Activated CD4-positive, alpha-beta T cell treated with anti-CD3 and anti-CD28 coated beads for 4 hours (primary cell): Measurements from ENCODE around the gene CHRNB1.
A peak's percentile ranks its signal among the peaks of the same experiment; 100 is the strongest.
"Not testable (repeated sequence)": the region's sequence is repeated elsewhere in the genome, so short reads cannot be mapped to it uniquely, and the experiment has no call there.

Experiments used
- DNase-seq, 2 donors: peaks; one replicate each; pipeline ENCODE4 v3.0.0-alpha.2; 2020

CHRNB1 gene

DNA sequence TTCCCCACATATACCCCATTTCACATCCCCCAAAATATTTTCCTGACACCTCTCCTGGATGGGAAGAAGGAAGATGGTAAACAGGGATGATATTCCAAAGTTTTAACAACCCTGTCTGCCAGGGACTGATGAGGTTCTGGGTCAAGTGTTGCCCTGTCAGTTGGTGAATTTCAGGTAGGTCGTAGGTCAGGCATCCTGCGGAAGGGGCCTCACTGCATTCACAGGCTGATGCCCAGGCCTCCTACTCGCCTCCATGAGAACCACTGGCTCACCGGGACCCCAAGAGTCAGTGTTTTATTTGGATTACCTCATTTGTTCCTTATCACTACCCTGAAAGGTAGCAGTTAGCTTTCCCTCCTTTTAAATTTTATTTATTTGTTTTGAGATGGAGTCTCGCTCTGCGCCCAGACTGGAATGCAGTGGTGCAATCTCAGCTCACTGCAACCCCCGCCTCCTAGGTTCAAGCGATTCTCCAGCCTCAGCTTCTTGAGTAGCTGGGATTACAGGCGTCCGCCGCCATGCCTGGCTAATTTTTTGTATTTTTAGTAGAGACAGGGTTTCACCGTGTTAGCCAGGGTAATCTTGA is 24.0 kb downstream of the CHRNB1 start:
- no peak for DNase-seq

DNA sequence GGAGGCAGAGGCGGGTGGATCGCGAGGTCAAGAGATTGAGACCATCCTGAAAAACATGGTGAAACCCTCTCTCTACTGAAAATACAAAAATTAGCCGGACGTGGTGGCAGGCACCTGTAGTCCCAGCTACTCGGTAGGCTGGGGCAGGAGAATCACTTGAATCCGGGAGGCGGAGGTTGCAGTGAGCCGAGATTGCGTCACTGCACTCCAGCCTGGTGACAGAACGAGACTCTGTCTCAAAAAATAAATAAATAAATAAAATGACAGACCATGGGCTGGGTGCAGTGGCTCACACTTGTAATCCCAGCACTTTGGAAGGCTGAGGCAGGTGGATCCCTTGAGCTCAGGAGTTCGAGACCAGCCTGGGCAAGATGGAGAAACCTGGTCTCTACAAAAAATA is 25.0 kb downstream of the CHRNB1 start:
- DNase-seq: not testable (repeated sequence)

DNA sequence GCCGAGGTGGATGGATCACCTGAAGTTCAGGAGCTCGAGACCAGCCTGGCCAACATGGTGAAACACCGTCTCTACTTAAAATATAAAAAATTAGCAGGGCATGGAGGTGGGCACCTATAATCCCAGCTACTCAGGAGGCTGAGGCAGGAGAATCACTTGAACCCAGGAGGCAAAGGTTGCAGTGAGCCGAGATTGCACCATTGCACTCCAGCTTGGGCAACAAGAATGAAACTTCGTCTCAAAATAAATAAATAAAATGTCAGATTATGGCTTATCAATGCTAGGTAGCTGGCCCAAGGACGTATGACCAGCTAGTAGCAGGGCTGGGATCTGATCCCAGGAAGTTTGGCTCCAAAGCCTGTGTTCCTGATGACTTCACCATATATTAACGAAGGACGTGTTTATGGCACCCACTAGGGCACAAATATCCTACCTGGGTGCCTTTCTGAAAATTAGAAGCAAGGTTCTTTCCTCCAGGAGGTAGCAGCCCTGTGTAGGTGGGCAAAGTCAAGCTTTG is 25.7 kb downstream of the CHRNB1 start:
- not testable (repeated sequence) for DNase-seq

DNA sequence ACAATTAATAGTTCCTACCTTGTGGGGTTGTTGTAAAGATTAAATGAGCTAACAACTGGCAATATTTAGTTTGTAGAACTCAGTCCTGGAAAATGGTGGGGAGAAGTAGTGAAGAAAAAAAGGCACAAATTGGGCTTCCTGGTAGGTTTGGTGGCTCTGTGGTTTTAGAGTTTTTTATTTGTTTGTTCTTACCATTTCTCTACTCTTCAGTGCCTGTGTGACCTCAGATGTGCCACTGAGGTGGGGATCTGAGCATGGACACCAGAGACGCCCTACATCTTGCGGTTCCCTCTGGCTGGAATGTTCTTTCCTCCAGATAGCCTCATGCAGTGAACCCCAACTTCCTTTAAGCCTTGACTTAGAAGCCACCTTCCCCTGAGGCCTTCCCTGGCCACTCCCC is 26.9 kb downstream of the CHRNB1 start:
- DNase-seq: no peak

DNA sequence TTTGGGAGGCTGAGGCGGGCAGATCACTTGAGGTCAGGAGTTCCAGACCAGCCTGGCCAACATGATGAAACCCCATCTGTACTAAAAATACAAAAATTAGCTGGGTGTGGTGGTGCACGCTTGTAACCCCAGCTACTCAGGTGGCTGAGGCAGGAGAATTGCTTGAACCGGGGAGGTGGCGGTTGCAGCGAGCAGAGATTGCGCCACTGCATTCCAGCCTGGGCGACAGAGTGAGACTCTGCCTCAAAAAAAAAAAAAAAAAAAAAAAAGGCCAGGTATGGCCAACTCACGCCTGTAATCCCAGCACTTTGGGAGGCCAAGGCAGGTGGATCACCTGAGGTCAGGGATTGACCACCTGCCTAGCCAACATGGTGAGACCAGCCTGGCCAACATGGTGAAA is 29.9 kb downstream of the CHRNB1 start:
- DNase-seq: not testable (repeated sequence)

DNA sequence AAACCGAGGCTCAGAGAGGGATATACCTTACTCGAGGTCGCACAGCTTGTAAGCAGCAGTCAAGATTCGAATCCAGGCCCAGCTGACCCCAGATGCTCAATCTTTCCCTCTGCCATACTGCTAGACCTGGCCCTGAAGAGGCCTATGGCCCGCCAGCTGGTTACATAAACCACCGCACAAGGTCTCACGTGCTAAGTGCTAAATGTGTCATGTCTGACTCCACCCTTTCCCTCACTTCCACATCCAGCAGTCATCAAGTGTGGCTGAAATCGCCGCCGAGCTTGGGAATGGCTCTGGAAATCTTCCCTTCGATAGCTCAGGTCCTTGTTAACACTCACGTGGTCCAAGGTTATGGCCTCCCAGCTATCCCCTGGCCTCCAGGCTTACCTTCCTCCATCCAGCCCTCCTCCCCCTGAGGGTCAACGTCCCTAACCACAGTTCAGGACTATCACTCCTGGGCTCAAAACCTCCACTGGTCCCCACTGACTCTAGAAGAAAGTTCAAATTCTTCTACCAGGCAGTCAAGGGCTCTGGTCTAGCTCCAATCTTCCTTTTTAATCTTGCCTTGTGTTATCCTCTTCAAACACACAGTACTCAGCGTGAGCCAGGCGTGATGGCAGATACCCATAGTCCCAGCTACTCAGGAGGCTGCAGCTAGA is 31.0 kb downstream of the CHRNB1 start:
- no peak for DNase-seq

DNA sequence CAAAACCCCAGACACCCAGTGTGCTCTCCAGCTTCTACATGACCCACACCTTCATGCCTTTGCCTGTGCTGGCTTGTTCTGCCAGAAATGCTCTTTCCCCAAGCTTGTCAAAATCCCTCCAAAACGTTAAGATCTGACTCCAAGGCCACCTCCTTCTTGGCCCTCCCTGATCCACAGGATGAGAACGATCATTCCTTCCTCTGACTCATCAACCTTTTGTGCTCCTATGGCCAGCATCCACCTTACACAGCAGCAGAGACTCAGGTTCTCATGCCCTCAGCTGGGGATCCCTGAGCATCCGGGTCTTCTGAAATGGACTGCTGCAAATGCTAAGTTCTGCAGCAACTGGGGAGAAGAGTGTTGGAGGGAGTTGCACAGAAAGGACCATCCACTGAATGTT is 31.6 kb downstream of the CHRNB1 start:
- no peak for DNase-seq

DNA sequence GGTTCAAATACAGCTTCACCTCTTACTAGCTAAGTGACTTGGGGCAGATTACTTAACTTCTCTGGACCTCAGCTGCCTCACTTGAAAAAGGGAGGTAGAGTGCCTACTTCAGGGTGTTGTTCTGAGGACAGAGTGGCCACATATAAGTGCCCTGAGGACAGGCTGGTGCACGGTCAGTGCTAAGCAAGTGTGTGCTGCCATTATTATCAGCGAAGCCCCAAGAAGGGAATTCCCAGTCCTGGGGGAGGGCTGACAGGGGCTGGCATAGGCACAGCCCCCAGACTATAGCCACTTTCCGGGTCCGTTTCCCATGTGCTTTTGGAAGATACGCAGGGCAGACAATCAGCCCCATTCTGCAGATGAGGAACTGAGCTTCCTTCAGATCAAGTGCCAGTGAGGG is 32.1 kb downstream of the CHRNB1 start:
- no peak for DNase-seq

DNA sequence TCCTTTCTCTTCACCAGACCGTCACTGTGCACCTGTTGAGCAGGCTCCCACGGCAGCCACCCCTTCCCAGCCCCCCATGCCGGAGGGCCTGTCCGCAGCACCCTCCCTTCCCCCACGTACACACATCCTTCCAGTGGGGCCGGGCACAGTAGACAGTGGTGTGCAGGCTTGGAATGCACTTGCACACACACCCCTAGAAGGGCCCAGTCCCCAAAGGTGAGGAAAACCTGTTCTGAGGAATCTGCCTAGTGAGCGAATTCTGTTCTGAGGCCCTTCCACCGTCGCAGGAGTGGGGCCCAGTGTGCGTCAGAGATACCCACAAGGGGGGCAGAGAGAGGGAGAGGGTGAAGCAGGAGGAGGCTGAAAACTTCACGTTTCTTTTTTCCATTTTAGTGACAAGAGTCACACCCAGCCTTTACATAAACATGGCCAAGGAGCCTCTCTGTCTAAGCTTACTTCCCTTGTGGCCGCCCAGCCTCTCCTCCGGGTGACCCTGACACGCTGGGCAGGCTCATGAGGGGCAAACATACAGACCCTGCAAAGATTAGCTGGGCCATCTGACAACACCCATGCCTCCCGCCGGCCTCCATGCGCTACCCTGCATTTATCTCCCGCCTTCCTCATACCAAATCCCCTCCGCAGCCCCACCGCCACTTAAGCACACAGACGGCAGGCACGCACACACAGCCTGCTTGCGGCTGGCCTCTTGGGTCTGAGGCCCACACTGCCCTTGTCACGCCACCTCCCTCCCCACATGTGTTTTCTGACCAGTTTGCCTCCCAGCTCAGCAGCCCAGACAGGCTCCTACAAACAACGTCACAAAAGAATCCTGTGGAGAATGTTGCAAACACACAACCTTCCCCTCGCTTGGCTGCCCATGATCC is 32.8 kb downstream of the CHRNB1 start:
- peak; percentile 16 to 26 for DNase-seq

DNA sequence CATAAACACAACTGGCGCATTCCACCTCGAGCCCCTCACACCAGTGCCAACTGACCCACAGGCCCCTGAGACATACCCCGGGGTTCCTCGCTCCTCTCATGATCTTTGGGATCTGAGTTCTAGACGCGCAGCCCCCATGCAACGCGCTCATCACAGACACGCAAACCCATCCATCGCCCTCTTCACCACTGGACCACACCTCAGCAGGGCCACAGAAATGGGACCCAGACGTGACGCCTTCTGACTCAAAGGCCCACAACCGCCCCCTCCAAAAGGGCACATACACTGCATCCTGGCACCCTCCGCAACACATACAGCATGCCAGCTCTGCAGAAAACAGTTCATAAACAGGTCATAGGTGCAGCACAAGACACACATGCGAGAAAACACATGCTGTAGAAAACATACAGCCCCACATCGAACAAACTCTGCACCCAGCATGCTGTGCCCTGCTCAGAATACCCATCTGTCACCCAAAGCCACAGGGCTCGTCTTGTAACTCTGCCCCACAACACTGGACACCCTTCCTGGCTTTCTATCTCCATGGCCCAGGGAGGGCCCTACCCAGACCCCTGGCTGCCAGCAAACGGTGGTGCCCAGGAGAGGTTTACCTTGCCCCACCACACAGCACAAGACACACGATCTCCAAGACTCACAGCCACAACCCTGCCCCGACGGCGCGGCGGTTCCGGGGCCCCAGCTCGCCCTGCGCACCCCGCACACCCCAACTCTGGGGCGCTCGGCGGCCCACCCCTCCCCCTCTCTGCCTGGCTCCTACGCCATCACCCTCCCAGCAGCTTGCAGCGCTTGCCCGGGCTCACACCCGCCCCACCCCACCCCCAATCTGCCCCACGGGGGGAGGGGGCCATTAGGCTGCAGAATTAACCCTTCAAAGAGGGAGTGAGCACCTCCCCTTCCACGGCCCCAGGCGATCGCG is 33.7 kb downstream of the CHRNB1 start:
- peak; percentile 53 to 62 for DNase-seq

DNA sequence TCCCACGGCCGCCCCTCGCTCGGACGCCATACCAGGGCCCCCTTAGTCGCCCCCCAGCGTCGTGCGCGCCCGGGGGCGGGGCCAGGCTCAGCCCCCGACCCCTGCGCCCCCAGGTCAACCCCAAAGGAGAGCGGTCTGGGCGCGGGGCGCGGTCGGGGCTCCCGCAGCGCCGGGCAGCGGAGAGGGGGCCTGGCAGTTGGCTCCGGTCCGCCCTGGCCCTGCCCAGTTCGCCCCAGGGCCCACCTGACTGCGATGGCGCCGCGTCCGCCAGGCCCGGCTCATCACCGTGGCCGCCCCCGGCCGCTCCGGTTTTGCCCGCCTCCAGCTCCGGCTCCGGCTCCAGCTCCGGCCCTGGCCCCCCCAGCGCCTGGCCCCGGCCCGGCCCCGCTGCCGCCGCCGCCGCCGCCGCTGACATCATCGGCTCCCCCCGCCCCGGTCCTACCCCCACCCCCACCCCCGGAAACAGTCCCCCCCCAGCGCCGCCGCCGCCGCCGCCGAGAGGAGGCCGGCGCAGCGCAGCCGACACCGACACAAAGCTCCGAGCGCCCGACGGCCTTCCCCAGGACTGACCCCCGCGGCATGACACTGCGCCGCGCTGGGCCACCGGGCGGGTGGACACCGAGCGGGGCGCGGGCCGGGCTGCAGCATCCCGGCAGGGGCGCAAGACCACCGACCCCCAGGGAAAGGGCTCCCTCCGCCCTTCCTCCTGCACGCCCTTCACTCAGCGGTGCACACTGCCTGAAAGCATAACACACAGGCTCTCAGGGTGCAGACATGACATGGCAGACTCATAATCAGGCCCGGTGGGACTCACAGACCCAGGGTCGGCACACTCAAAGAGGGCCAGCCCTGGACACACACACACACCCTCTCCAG is 34.6 kb downstream of the CHRNB1 start, which contains the start of gene ZBTB4:
Gene ZBTB4 (minus strand): TSS at position 419 of the 876 bp plus-strand sequence. CDS start 12,830 bp downstream, outside the sequence.
- peak; percentile 60 to 65 for DNase-seq

DNA sequence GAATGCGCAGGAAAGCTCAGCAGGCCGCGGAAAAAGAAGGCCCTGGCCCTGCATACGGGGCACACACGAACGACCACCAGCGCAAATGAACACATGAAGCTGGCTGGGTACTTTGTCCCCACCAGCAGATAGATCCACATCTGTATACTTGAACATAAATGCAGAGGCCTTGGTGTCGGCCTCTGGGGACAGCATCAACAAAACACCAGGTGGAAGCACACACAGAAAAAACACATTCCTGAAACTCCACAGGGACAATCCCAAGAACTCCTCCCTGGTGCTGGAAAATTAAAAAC is 35.2 kb downstream of the CHRNB1 start:
- no peak for DNase-seq

DNA sequence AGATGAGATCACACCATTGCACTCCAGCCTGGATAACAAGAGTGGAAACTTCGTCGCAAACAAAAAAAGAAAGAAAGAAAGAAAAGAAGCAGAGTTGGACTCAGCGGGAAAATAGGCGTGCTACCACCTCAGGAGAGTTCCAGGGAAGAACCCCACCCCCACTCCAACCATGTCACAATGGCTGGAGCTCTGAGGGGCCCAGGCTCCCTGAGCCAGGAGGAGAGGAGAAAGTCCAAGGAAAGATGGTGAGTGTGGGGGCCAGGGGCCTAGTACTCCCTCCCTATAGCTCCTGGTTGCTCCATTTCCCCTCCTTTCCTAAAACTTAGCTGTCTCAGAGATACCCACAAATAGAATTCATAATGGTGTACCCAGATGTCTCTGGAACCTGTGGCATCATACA is 36.4 kb downstream of the CHRNB1 start, which contains the start of gene SLC35G6:
Gene SLC35G6 (plus strand): TSS at position 172 of the 400 bp plus-strand sequence. CDS start 71 bp downstream, at position 243.
- DNase-seq: not testable (repeated sequence)

DNA sequence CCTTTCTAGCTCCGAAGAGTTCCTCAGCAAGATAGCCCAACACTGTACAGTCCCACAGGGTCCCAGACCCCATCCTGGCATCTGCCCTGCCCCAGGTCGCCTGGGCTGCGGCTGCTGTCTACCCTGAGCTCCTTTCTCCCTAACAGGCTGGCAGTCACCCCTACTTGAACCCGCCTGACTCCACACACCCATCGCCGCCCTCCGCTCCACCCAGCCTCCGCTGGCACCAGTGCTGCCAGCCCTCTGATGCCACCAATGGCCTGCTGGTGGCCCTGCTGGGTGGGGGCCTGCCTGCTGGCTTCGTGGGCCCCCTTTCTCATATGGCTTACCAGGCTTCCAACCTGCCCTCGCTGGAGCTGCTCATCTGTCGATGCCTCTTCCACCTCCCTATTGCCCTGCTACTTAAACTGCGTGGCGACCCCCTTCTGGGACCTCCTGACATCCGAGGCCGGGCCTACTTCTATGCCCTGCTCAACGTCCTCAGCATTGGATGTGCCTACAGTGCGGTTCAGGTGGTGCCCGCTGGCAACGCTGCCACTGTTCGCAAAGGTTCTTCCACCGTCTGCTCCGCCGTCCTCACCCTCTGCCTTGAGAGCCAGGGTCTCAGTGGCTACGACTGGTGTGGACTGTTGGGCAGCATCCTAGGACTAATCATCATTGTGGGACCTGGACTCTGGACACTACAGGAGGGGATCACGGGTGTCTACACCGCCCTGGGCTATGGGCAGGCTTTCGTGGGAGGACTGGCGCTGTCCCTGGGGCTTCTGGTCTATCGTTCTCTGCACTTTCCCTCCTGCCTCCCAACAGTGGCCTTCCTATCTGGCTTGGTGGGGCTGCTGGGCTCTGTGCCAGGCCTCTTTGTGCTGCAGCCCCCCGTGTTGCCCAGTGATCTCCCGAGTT is 37.2 kb downstream of the CHRNB1 start:
- not testable (repeated sequence) for DNase-seq

DNA sequence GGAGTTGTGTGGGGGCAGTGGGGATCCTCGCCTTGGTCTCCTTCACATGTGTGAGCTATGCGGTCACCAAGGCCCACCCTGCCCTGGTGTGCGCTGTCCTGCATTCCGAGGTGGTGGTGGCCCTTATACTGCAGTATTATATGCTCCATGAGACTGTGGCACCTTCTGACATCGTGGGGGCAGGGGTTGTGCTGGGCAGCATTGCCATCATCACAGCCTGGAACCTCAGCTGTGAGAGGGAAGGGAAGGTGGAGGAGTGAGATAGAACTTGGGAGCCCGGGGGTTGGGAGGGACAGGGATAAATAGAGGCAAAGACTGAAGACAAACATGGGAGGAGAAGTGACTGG is 37.9 kb downstream of the CHRNB1 start:
- DNase-seq: not testable (repeated sequence)

DNA sequence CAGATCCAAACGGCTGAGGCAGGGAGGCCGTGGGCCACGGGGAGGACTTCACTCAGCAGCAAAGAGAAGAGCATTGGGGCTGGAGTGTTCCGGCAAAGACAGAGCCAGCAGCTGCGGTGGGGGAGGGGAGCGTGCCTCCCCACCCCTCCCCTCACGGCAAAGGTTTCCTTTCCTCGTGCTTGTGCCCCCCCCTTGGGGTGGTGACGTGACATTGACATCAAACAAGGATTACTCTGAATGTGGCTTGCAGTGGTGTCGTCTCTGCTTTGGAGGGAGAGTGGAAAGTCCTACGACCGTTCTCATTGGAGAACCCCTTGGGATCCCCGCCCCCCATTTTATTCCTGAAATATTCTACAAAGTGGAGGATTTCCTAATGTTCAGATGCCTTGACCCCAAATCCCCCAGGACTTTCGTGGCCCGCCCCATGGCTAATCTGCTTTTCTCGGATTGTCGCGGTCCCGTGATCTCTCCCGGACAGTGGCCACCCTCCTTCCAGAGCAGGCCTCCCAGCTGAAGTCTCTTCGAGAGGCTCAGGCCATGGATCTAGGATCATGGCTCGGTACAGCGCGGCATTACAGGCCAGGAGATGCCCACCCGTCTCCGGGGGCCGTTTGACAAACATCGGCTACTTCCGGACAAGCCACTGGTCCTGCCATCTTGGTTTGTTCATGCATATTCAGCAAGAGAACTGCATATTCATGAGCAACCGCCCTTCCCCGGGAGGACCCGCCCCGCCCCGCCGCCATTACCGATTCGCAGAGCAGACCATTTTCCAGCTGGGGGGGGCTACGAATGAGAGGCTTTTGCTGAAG is 38.6 kb downstream of the CHRNB1 start:
- peak; percentile 96 to 98 for DNase-seq

DNA sequence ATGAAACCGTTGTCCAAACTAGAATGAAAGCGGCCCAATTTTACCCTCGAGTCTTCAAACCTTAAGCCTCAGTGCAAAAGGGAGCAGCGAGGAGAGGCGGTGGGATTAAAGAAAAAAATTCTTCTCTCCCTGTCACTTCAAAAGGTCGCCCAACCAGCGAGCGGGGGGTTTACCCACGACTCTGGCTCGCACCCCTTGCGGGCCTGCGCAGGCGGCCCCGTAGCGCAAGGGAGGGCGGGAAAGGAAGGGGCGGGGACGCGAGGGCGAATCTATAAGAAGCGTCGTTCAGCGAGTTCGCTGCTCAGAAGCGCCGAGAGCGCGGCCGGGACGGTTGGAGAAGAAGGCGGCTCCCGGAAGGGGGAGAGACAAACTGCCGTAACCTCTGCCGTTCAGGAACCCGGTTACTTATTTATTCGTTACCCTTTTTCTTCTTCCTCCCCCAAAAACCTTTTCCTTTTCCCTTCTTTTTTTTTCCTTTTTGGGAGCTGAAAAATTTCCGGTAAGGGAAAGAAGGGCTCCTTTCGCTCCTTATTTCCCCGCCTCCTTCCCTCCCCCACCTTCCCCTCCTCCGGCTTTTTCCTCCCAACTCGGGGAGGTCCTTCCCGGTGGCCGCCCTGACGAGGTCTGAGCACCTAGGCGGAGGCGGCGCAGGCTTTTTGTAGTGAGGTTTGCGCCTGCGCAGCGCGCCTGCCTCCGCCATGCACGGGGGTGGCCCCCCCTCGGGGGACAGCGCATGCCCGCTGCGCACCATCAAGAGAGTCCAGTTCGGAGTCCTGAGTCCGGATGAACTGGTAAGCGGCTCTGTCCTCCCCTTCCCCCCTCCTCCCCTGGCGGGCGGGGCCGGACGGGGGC is 39.4 kb downstream of the CHRNB1 start, which contains the start of gene POLR2A:
Gene POLR2A (plus strand): TSS at position 300 of the 852 bp plus-strand sequence.
- DNase-seq: peak; percentile 97 to 98

DNA sequence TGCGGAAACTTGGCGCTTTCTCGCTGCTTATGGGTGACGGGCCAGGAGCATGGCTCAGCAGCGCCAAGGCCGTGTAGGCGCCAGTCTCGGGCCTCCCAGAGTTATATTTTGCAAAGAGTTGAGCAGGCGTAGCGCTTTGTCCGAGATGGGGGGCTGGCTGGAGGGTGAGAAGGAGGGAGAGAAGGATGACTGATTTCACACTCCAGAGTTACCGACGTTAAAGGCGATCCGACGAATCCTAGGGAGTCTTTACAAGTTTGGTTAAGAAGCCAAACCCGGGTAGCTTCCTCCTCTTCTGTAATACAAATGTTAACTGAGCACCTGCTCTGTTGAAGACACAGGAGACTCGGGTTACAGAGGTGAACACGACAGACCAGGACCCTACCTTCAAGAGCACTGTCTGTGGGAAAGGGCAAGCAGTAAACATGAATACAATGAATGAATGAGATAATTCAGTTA is 40.1 kb downstream of the CHRNB1 start:
- no peak for DNase-seq
